HG02970 (cell line): Measurements from ENCODE around the gene MEOX2.

Source experiments
- ATAC-seq: cut with Tn5 transposase; IDR thresholded peaks from one replicate; pipeline ENCODE4 v1.9.1; 2021; ENCODE audit warnings: mild to moderate bottlenecking, moderate library complexity, moderate number of reproducible peaks; ENCODE audit not compliant: unreplicated experiment, low FRiP score

Gene MEOX2

GRCh38 chr7:15567652-15568051 is 118.8 kb downstream of the MEOX2 start:
- no peak for ATAC-seq

GRCh38 chr7:15567036-15567435 is 119.4 kb downstream of the MEOX2 start:
- ATAC-seq: no peak

- no peak for ATAC-seq
Observed at GRCh38 chr7:15566476-15566875, 120.0 kb downstream of the MEOX2 start.

- ATAC-seq: no peak
Observed at GRCh38 chr7:15561835-15562234, 124.6 kb downstream of the MEOX2 start, which contains the start of gene AGMO. Gene AGMO, minus strand, starts transcription at chr7:15562015.
